Mononuclear cell (primary cell): ENCODE data around the gene GALK1. TPM values are rescaled to one million over a fixed set of nuclear protein-coding genes. Genes with fewer than 3 reads are reported as not detected.

Source experiments
- H3K27me3 ChIP-seq: 2 replicates; pipeline ENCODE4 v1.6.0; 2011; ENCODE audit warnings: low read length, control low read depth; ENCODE audit not compliant: insufficient read depth
- H3K4me1 ChIP-seq: 2 replicates; pipeline ENCODE4 v1.5.1; 2011; ENCODE audit warnings: mild to moderate bottlenecking, low read length, control low read depth; ENCODE audit not compliant: insufficient read depth
- H3K4me3 ChIP-seq: 2 replicates; pipeline ENCODE4 v1.5.1; 2011; ENCODE audit warnings: mild to moderate bottlenecking, low read length, moderate library complexity
- H3K9me3 ChIP-seq: 2 replicates; pipeline ENCODE4 v1.5.1; 2011; ENCODE audit warnings: low read depth, mild to moderate bottlenecking, control low read depth, low read length
- total RNA-seq: library from RNA; depleted of rRNA; stranded (reverse); fragments of >200 nt; gene quantifications from one replicate; pipeline ENCODE4 v1.2.3, GENCODE V29; 2012

The GALK1 gene
- total RNA-seq, 1 donor: 8.8 TPM

DNA sequence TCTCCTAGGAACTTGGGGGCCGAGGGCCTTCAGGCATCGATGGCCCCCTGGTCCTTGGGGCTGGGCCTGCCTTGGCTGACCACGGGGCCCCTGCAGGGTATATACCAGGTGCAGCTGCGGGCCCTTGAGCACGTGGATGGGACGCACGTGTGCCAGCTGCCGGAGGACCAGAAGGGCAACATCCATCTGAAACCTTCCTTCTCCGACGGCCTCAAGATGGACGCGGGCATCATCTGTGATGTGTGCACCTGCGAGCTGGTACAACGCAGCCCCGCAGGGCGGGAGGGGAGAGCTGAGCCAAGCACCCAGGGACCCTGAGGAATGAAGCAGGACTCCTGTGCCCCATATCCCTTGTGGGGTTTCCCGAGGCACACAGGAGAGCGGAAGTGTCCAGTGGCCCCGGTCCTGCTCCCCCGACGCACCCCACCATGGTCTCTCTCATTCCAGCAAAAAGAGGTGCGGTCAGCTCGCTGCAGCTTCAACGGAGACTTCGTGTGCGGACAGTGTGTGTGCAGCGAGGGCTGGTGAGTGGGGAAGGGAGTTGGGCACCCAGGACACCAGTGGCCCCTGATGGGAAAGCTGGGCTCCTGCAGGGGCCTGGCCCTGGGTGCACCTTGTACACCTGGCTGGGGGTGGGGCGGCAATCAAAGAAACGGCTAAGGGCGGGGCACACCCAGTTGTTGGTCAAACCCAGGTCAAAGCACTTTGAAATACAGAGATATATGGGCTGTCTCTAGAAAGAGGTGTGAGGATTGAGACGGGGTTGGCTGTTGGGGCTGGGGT lies 33.1 kb downstream of the GALK1 start:
- Histone ChIP-seq H3K9me3 (no peaks in the 10 kb centered on the region), H3K27me3 (no peaks in the 10 kb centered on the region), H3K4me1 (no peaks in the 10 kb centered on the region), H3K4me3 (no peak overlapping the region)

DNA sequence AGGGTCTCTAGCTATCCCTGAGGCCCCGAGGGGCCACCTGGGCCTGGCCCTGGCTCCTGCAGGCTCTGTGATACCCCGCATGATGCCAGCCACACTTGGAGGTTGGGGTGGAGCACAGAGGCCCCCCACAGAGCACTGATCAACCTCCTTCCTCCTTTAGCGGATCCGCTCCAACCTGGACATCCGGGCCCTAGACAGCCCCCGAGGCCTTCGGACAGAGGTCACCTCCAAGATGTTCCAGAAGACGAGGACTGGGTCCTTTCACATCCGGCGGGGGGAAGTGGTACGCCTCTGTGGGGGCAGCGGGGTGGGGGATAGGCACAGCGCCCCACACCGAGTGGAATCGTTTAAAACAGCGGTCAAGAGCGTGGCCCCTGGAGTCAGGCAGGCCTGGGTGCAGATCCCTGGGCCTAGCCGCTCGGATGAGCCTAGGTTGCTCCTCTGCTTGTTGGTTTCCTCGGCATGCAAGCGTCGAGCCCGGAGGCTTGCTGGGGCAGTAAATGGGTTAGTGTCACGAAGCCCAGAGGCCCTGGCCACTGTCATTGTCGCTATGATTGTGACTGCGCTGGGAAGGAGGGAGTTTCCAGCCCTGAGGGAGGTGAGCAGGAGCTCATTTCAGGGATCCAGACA lies 33.8 kb downstream of the GALK1 start:
- no peak overlapping the region for H3K4me3 ChIP-seq
- no peaks in the 10 kb centered on the region for H3K4me1 ChIP-seq
- H3K9me3 ChIP-seq: no peaks in the 10 kb centered on the region
- H3K27me3 ChIP-seq: no peaks in the 10 kb centered on the region

DNA sequence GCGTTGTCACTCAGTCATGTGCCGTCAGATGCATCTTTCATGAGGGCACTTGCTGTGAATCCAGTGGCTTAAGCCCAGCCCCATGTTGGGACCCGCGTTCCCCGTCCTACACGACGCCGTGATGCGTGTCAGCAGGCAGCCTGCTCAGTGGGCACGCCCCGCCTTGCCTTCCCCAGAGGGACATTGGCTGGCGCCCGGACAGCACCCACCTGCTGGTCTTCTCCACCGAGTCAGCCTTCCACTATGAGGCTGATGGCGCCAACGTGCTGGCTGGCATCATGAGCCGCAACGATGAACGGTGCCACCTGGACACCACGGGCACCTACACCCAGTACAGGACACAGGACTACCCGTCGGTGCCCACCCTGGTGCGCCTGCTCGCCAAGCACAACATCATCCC lies 34.9 kb downstream of the GALK1 start:
- Histone ChIP-seq H3K9me3 (no peaks in the 10 kb centered on the region), H3K4me3 (no peak overlapping the region), H3K27me3 (no peaks in the 10 kb centered on the region), H3K4me1 (no peaks in the 10 kb centered on the region)

DNA sequence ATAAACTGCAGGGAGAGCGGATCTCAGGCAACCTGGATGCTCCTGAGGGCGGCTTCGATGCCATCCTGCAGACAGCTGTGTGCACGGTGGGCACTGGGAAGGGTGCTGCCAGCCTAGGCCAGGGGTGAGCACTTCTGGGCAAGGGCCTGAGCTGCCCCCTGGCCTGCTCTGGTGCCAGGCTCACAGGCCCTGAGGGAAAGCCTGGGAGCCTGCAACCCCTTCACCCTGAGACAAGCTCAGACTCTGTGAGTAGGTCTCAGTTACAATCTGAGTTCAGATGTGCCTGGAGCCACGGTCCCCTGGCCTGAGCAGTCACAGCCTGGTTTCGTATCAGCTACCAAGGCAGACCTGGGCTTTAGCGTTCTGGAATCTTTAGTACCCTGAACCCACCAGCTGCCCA lies 35.6 kb downstream of the GALK1 start:
- Histone ChIP-seq H3K27me3 (no peaks in the 10 kb centered on the region), H3K4me1 (no peaks in the 10 kb centered on the region)

DNA sequence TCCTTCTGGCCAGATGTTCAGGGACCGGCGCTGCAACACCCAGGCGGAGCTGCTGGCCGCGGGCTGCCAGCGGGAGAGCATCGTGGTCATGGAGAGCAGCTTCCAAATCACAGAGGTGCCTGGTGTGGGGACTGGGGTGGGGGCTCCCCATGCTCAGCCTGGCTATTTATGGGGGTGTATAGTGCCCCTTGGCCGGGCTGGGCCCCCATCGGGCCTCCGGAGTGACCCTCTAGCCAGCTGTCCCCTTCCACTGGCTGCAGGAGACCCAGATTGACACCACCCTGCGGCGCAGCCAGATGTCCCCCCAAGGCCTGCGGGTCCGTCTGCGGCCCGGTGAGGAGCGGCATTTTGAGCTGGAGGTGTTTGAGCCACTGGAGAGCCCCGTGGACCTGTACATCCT lies 37.6 kb downstream of the GALK1 start:
- H3K27me3 ChIP-seq: no peaks in the 10 kb centered on the region
- no peaks in the 10 kb centered on the region for H3K9me3 ChIP-seq
- H3K4me1 ChIP-seq: no peaks in the 10 kb centered on the region
- no peak overlapping the region for H3K4me3 ChIP-seq

More for the DNA sequence above, 35.6 kb downstream of the GALK1 start:
- Histone ChIP-seq H3K4me3 (no peak overlapping the region), H3K9me3 (no peaks in the 10 kb centered on the region)

DNA sequence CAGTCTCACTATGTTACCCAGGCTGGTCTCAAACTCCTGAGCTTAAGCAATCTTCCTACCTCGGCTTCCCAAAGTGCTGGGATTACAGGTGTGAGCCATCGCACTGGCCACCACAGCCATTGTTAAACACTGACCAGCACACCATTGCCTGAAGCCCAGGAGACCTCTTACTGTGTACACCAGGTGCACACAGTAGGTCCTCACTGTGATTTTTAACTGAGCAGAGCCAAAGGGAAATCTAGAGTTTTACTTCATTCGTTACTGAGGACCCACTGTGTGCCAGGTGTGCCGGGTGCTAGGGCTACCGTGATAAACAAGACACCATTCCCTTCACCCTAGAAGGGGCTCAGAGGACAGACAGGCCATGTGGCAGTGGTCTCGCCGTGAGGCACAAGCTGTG lies 39.5 kb downstream of the GALK1 start:
- Histone ChIP-seq H3K27me3 (peaks cover 10% of the 10 kb centered on the region), H3K4me3 (no peak overlapping the region), H3K4me1 (peaks cover 10% of the 10 kb centered on the region), H3K9me3 (no peaks in the 10 kb centered on the region)

DNA sequence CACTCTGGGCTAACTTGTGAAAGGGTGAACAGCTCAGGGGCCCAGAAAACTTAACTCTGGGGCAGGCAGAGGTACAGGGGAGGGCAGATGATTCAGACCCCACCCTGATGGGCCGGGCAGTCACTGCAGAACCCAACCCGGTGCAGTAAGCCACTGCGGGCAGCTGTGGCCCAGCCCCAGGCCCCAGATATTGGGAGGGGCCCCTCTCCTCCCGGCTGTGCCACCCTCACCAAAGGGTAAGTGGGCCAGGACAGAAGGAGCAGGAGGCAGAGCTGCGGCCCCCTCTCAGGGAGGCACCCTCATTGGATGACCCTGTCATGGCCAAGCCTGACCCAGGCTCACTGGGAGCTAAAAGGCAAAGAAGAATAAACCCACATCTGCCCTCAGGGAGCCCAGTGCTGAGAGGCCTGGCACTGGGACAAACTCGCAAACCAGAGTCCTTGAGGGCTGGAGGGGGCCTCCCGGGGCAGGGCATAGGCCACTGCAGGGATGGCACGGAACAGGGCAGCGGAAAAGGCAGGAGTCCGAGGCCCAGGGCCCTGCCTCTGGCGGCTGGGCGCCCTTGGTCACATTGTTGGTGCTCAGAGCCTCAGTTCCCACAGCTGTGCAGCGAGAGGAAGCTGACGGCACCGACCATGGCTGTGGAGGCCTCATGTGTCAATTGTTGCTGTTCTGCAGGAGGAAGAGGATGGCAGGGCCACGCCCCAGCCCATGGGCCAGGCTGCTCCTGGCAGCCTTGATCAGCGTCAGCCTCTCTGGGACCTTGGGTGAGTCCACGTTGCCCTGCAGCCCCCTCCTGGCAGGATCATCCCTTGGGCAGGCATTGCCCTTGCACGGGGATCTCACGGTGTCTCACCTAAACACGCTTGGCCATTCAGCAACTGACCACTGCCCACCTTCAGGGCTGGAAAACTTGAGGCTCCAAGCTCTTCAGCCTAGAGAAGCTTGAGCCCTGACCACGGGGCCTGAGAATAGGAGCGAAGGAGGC lies 40.7 kb downstream of the GALK1 start:
- Histone ChIP-seq H3K27me3 (peaks cover 19% of the 10 kb centered on the region), H3K9me3 (no peaks in the 10 kb centered on the region), H3K4me3 (no peak overlapping the region), H3K4me1 (peaks cover 10% of the 10 kb centered on the region)

DNA sequence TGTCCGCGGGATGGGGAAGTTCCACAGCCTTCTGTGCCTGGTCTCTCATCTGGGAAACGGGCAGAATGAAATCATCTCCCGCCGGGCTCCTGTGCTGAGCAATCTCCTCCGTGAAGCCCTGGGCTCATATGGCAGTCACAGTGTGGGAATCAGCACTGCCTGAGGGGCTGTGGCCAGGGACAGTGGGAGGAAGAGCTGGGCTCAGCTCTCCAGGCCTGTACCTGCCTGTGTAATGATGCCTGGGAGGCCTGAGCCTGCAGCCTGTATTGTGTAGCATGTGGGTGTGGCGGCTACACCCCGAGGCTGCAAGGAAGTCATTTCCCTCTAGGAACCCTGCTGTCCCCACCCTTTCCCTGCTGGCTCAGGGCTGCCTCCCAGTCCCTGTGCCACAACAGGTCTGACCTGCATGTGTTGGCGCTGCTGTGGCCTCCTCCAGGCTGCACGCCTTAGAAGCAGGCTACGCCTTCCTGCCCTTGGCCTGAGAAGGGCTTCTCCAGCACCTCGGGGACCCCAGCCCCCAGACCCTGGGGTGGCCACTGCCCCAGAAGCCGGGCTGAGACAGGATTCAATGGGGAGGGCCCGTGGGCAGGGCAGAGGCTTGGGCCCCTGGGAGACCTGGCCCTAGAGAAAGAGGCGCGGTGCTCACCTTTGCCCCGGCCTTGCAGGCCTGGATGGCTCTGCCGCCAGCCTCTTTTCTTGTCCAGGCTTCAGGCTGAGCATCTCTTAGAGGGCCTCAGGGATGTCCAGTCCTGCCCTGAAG lies 41.6 kb downstream of the GALK1 start:
- Histone ChIP-seq H3K9me3 (no peaks in the 10 kb centered on the region), H3K4me3 (no peak overlapping the region), H3K4me1 (peaks cover 10% of the 10 kb centered on the region), H3K27me3 (peaks cover 19% of the 10 kb centered on the region)

DNA sequence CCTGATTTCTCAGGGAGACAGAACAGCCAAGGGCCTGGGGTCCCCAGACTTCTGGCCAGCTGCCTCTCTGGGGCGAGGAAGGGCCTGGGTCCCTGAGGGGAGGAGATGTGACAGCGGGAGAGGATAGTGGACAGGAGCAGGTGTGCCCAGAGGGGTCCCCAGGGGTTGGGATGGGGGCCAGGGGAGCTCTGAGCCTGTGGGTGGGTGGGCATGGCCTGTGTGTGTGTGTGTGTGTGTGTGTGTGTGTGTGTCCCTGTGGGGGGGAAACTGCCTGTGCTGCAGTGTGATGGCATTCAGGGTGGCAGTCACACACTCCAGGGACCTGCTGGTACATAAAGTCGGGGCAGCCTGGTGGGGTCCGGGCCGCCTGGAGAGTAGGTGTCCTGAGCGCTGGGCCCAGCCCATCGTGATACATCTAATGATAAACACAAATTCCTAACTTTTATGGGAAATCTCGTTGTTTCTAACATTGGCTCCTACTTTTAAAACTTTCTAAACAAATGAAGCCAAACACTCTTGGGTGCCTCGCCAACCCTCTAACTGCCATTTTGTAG lies 42.4 kb downstream of the GALK1 start:
- Histone ChIP-seq H3K4me3 (no peak overlapping the region), H3K27me3 (peaks cover 19% of the 10 kb centered on the region), H3K9me3 (no peaks in the 10 kb centered on the region), H3K4me1 (peaks cover 10% of the 10 kb centered on the region)

DNA sequence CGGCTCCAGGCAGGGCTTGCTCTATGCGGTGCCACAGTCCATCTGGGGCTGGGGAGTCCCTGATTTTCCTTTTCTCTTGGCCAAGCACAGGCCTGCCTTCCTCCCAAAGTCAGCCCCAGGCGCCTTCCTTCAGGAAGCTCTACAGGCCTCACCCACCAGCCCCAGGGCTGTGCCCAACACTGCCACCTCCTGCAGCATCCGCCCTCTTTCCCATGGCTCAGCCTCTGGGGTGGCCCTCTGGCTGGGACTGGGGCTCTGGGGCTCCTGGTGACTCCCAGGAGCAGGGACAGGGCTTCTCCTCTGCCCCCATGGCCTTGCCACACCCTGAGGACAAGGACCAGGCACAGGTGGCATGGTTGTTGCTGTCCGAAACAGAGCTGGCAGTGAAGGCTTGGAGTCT lies 42.9 kb downstream of the GALK1 start:
- Histone ChIP-seq H3K27me3 (peaks cover 19% of the 10 kb centered on the region), H3K9me3 (no peaks in the 10 kb centered on the region), H3K4me3 (no peak overlapping the region), H3K4me1 (peaks cover 10% of the 10 kb centered on the region)

DNA sequence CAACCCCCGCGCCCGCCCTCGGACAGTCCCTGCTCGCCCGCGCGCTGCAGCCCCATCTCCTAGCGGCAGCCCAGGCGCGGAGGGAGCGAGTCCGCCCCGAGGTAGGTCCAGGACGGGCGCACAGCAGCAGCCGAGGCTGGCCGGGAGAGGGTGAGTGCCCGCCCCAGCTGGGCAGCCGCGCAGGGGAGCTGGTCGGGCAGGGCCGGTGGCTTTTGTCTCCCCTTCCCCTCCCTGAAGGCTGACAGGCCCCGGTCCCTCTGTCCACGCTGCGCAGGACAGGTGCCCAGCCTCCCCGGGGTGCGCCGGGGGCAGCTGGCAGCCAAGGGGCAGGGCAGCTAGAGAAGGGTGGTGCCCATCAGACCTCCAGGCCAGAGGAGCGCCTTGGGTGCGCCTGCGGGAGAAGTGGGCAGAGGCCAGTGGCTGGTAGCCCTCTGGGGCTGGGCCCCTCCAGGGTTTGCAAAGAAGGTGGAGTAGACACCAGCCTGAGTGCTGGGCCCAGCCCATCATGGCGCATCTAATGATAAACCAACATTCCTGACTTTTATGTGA lies 43.5 kb downstream of the GALK1 start:
- Histone ChIP-seq H3K9me3 (no peaks in the 10 kb centered on the region), H3K27me3 (peaks cover 19% of the 10 kb centered on the region), H3K4me1 (peaks cover 10% of the 10 kb centered on the region), H3K4me3 (no peak overlapping the region)

DNA sequence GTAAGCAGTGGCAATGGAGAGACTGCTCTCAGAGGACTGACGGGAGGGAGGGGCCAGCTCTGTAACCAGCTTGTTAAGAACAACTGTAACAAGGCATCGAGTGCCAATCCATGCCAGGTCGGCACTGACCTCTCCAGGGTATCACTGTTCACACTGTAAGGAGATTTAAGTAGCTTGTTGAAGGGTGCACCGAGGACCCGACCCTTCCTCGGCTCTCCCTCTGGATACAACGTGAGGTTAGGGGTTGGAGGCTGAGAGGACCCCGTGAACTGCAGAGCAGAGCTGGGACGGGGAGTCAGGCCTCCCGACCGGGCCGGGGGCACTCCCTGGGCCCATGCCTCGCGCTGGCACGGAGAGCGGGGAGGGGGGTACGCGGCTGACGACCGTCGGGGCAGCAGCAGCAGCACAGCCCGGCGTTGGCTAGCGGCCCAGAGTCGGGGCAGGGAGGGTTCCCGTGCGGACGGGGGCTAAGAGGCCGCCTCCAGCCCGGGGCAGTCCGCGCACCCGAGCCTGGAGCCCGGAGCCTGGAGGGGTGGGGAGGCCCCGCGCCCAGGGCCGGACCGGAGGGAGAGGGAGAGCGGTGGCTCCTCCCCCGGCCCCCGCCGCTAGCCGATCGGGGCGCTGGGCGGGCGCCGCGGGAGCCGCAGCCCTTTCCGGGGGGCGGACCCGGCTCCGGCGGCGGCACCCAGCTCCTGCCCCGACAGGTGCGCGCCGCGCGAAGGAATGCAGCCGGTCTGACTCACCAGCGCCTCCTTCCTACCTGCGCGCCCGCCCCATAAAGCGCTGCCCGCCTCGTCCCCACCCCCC lies 44.1 kb downstream of the GALK1 start, which contains the start of gene ITGB4:
Gene ITGB4, plus strand, starts transcription at position 804 of the 807 bp plus-strand sequence. CDS start 3,245 bp downstream, outside the sequence.
- Histone ChIP-seq H3K9me3 (no peaks in the 10 kb centered on the region), H3K4me3 (no peak within 1 kb of the TSS), H3K27me3 (peaks cover 19% of the 10 kb centered on the region)

DNA sequence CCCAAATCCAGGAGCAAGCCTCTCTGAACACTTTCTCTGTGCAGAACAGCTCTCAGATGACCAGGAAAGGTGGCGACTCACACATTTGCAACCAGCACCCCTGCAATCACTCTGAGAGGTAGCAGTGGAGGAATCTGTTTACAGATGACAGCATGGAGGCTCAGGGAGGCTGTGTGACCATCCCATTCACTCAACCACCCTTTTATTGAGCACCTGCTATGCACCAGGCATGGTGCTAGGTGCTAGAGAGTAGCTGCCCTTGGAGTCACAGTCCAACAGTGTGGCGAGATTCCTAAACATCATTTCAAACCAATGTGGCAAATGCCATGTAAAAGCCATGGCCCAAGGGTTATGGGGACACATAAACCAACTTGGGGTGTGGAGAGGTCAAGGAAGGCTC lies 45.3 kb downstream of the GALK1 start:
- H3K9me3 ChIP-seq: no peaks in the 10 kb centered on the region
- H3K27me3 ChIP-seq: peaks cover 19% of the 10 kb centered on the region
- no peak overlapping the region for H3K4me3 ChIP-seq
- H3K4me1 ChIP-seq: peaks cover 10% of the 10 kb centered on the region

More for the DNA sequence above, 44.1 kb downstream of the GALK1 start, which contains the start of gene ITGB4:
- H3K4me1 ChIP-seq: peaks cover 10% of the 10 kb centered on the region
